GM12801 (cell line): ENCODE results near the gene DRAXIN.

Source experiments
- TF ChIP-seq, protein P1 (sequence below): IDR thresholded peaks from one replicate; pipeline ENCODE4 v1.5.1; 2011; ENCODE audit warnings: control low read depth; ENCODE audit not compliant: insufficient read length; ENCODE audit errors: extremely low read depth

The DRAXIN gene

DNA sequence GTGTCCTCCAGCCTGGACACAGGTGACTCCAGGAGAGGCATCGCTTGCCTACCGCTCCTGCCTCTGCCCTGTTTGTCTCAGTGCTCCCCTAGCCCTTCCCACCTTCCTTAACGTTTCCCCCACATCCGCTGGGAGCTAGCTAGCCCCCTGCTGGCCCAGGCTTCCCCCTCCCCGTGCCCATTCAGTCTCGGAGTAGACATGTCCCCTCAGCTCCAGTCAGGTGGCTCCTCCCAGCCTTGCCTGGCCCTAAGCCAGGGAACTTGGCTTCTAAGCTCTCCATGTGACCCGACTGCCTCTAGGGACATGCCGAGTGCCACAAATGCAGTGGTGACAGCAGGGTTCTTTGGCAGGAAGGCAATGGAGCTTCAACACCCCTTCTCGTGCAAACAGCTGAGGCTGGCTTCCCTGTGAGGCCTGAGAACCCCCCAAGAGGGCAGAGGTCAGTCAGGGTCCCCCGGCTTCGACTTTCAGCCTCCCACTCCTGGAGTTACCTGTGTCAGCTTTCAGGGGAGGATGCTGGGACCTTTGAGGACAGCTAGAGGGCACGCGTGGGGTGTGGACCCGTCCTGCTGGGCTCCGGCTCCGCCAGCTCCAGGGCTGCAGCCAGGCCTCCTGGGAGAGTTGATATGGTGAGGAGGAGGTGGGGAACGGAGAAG lies 16.2 kb downstream of the DRAXIN start:
- TF ChIP-seq, protein P1, sequence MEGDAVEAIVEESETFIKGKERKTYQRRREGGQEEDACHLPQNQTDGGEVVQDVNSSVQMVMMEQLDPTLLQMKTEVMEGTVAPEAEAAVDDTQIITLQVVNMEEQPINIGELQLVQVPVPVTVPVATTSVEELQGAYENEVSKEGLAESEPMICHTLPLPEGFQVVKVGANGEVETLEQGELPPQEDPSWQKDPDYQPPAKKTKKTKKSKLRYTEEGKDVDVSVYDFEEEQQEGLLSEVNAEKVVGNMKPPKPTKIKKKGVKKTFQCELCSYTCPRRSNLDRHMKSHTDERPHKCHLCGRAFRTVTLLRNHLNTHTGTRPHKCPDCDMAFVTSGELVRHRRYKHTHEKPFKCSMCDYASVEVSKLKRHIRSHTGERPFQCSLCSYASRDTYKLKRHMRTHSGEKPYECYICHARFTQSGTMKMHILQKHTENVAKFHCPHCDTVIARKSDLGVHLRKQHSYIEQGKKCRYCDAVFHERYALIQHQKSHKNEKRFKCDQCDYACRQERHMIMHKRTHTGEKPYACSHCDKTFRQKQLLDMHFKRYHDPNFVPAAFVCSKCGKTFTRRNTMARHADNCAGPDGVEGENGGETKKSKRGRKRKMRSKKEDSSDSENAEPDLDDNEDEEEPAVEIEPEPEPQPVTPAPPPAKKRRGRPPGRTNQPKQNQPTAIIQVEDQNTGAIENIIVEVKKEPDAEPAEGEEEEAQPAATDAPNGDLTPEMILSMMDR: no peak

DNA sequence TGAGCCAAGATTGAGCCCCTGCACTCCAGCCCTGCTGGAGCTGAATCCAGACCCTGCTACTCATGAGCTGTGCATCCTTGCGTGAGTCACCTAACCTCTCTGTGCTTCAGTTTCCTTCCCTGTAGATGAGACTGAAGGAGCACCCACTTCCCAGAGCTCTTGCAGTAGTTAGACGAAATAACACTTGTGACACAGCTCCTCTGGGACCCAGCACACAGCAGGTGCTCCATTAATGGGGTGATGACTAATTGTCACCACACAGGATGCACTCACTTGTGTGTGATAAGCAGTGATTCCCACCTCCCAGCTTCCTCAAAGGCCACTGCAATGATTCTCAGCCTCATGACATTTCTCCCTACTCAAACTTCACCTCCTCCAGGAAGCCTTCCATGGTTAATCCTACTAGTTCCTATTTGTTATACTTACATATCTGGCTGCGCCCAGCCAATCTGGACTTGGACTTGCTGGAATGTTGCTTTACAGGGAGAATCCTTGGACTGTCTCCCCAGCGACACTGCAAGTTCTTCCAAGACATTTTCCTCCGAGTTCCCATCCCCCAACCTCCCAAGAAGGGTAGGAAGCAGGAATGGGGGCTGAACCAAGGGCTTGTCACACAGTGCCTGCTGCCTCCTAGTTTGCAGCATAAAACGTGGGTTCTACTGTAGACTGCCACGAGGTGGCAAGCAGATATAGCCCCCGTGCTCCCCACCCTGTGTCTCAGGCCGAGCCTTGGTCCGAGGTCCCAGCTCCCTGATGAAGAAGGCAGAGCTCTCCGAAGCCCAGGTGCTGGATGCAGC lies 17.2 kb downstream of the DRAXIN start:
- TF ChIP-seq, protein P1: no peak

DNA sequence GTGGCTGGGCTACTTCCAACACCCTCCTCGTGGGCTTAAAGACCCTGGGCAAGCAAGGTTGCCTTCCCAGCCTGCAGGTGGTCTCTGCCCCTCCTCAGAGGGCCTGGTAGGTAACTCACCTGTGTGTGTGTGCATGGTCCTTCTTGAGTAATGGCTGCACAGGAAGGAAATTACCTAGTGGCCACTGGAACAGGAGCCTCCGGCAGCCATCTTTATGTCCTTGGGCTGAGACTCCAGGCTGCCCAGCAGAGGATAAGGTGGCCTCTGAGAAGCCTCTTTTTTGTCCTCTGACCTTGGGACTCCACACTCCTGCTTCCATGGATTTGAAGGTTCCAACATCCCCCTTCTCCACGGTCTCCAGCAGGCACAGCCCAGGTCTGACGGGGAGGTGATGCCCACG lies 20.0 kb downstream of the DRAXIN start:
- TF ChIP-seq, protein P1: no peak

DNA sequence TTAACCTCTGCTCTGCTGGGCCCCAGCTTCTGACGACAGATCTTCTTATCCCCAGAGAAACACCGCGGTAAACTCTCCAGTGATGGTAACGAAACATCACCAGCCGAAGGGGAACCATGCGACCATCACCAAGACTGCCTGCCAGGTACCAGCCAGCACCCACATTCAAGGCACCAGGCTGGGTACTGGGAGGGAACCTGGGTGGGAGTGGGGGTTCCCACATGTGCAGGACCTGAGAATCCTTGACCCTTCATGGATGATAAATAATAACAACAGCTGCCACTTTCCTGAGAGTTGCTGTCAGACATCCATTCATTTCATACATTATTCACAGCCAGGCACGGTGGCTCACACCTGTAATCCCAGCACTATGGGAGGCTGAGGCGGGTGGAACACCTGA lies 20.8 kb downstream of the DRAXIN start:
- TF ChIP-seq, protein P1: no peak

DNA sequence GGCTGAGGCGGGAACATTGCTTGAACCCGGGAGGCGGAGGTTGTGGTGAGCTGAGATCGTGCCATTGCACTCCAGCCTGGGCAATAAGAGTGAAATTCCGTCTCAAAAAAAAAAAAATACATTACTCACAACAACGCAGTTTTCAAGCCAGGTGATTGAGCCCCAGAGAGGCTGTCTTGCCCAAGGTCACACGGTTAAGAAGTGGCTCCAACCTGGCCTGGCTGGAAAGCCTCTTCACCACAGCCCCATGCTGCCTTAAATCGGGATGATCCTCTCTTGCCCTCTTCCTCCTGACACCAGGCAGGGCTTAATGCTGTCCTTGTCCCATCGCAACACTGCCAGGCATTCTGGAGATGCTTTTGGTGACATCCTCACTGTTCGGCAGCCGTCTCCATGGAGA lies 21.6 kb downstream of the DRAXIN start:
- TF ChIP-seq, protein P1: no peak

DNA sequence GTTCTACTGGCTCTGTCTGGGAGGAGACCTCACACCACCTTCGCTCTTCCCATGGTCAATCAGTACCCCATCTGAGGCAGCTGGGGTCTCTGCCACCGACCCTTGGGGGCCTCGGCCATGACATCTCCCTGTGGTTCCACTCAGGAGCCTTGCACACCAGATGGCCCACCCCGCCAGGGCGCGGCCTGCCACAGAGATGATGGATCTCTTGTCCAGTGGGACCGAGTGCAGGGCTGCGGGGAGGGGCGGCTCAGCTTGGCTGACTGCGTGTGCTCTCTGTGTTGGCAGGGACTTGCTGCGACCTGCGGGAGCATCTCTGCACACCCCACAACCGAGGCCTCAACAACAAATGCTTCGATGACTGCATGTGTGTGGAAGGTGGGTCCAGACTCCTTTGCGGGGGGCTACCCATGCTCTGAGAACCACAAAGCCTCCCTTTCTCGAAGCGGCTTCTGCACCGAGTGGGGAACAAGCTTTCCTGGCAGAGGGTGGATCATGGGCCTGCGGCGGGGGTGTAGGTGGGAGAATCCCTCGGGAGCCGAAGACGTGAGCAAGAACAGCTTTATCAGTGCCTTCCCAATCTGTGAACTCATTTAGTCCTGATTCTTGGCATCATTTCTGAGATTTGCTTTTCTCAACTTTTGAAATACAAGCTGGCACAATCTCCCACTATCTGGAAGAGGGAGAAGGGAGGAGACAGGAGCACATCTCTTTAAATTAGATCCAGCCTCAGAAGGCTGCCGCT lies 23.5 kb downstream of the DRAXIN start:
- TF ChIP-seq, protein P1: no peak

DNA sequence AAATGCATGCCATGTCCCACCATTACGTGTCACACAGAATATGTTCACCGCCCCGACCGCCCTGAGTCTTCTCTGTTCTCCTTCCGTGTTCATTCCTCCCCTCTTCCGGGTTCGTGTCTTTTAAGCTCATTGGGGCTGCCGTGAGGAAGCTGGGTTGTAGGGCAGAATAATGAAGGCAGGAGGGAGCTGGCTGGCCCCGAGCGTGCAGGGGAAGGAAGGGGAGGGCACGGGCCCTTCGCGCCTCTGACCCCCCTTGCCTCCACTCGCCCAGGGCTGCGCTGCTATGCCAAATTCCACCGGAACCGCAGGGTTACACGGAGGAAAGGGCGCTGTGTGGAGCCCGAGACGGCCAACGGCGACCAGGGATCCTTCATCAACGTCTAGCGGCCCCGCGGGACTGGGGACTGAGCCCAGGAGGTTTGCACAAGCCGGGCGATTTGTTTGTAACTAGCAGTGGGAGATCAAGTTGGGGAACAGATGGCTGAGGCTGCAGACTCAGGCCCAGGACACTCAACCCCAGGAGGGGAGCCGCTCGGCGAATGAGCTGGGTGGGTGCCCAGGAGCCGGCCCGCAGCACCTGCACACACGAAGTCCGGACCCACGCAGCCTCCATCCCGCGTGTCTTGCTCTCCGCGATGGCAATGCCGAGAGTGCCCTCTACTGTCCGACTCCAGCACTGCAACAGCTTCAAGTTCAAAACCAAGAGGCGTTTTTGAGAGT lies 28.0 kb downstream of the DRAXIN start:
- TF ChIP-seq, protein P1: peak; percentile 86
